Mesodermal cell (in vitro differentiated cells): ENCODE measurements around the gene MYO3B.

Experiments used
- H3K27ac ChIP-seq: 2 replicates; pipeline ENCODE4 v1.7.0; 2013; ENCODE audit warnings: mild to moderate bottlenecking, low read depth, low read length, moderate library complexity; ENCODE audit not compliant: severe bottlenecking
- H3K36me3 ChIP-seq: 2 replicates; pipeline ENCODE4 v1.7.1; 2013; ENCODE audit warnings: mild to moderate bottlenecking, low read length, moderate library complexity; ENCODE audit not compliant: control insufficient read depth, insufficient read depth
- H3K4me1 ChIP-seq: one replicate; pipeline ENCODE4 v1.7.1; 2013; ENCODE audit warnings: mild to moderate bottlenecking, low read length; ENCODE audit not compliant: insufficient read depth, control insufficient read depth, poor library complexity, severe bottlenecking
- H3K4me3 ChIP-seq: 2 replicates; pipeline ENCODE4 v1.7.0; 2013; ENCODE audit warnings: low read length, control low read depth, mild to moderate bottlenecking; ENCODE audit not compliant: insufficient read depth, poor library complexity, severe bottlenecking; ENCODE audit errors: extremely low read depth
- H3K9me3 ChIP-seq: 2 replicates; pipeline ENCODE4 v1.7.1; 2013; ENCODE audit warnings: mild to moderate bottlenecking, low read length, moderate library complexity; ENCODE audit not compliant: control insufficient read depth
- WGBS, 2 experiments: methylation state at CpG; one replicate each; pipeline ENCODE4 v1.1.5; 2013; ENCODE audit warnings: missing lambda C conversion rate in 2 of 2; ENCODE audit not compliant: insufficient coverage in 2 of 2; 5-methylcytosine and 5-hydroxymethylcytosine counted together

MYO3B gene

DNA sequence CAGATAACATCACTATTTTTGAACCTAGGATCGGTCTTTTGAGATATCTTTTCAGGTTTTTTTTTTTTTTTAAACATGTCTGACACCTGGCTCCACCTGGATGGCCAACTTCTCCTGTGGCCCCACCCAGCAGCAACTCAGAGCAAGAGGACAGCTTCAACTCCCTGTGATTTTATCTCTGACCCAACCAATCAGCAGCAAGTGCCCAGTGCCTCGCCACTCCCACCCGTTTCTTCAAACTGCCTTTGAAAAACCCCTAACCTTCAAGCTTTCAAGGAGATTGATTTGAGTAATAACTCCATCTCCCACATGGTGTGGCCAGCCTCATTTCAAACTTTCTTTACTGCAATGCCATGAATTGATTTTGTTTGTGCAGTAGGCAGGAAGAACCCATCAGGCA lies 19.0 kb downstream of the MYO3B start:
- Histone ChIP-seq H3K9me3 (no peaks in the 10 kb centered on the region), H3K4me3 (no peak overlapping the region), H3K27ac (no peak overlapping the region), H3K36me3 (no peaks in the 10 kb centered on the region), H3K4me1 (no peaks in the 10 kb centered on the region)
- 80 to 100% methylated on average over 1 to 2 of the region's 3 CpGs for WGBS, 2 experiments

DNA sequence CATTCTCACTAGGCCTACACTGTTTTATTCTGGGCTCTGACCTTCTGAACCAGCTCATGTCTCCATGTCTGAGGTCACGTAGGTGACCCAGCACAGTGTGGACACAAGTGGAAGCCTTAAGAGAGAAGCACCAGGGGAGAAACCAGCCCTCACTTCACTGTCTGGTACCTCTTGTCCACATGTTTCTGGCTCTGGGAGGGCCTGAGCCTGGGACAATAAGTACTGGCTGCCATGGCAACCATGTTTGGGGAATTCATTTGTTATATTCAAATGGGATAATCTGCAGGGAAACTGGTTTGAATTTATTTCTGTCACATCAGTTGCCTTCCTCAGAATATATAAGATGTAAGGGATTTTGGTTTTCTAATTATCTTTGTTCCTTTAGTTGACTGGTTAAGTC lies 23.3 kb downstream of the MYO3B start:
- no peak overlapping the region for H3K27ac ChIP-seq
- no peaks in the 10 kb centered on the region for H3K9me3 ChIP-seq
- no peak overlapping the region for H3K4me3 ChIP-seq
- 50 to 100% methylated on average over 1 of the region's 1 CpG for WGBS, 2 experiments
- H3K4me1 ChIP-seq: no peaks in the 10 kb centered on the region
- no peaks in the 10 kb centered on the region for H3K36me3 ChIP-seq

- H3K4me3 ChIP-seq: no peak overlapping the region
- H3K36me3 ChIP-seq: no peaks in the 10 kb centered on the region
- H3K9me3 ChIP-seq: no peaks in the 10 kb centered on the region
- no peak overlapping the region for H3K27ac ChIP-seq
- 80 to 92% methylated on average over 2 to 3 of the region's 3 CpGs for WGBS, 2 experiments
- H3K4me1 ChIP-seq: no peaks in the 10 kb centered on the region
These were observed 23.9 kb downstream of the MYO3B start for GRCh38 chr2:170201734-170202393.

DNA sequence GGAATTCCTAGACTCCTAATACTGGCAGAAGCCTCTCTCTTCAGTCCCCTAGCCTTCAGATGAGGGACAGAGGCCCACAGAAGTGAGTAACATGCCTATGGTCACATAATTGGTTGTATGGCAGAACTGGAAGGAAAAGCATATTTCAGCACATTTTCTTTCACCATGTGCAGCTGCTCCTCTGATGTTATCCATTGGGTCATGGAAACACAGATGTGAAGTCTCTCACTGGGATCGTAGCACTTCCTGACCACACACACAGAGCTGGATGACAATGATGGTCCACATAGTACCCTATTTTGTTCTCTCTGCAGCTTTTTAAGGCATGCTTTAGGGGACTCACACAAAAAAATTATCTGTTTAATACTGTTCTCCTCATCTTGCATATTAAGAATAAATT lies 24.5 kb downstream of the MYO3B start:
- no peaks in the 10 kb centered on the region for H3K36me3 ChIP-seq
- H3K27ac ChIP-seq: no peak overlapping the region
- no peaks in the 10 kb centered on the region for H3K9me3 ChIP-seq
- H3K4me3 ChIP-seq: no peak overlapping the region
- WGBS, 2 experiments: 70 to 80% methylated on average over 1 of the region's 1 CpG
- H3K4me1 ChIP-seq: no peaks in the 10 kb centered on the region

DNA sequence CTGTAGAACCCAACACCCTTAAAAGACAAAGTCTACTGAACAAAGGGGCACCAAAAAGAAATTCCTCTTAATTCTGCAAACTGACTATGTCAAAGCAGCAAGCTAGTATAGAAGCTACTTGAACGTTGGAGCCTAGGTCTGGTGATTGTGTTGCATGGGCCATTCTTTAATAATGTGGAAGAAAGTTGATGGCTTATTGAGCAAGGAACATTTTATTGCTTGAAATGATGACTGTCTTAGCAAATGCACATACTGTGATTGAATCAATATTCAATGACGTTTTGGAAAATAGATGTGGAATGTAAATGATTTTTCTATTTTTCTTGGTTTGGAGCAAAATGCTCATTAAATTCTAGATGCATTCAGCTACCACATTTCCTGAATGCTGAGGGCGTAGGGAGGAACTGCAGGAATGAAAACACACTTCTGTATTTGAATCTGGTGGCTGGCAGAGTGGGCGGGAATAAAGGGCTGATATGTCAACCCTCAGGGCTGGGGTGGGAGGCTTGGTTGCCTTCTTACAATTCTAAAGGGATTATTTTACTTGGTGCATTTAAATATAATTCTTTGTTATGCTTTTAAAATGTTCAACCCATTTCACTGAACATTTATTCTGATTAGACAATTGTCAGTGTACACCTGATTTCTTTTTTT lies 26.5 kb downstream of the MYO3B start:
- H3K4me1 ChIP-seq: no peaks in the 10 kb centered on the region
- 89 to 94% methylated on average over 3 to 4 of the region's 4 CpGs for WGBS, 2 experiments
- H3K4me3 ChIP-seq: no peak overlapping the region
- no peak overlapping the region for H3K27ac ChIP-seq
- peaks cover 7% of the 10 kb centered on the region for H3K9me3 ChIP-seq
- no peaks in the 10 kb centered on the region for H3K36me3 ChIP-seq

- Histone ChIP-seq H3K4me3 (no peak overlapping the region), H3K9me3 (peaks cover 14% of the 10 kb centered on the region), H3K36me3 (no peaks in the 10 kb centered on the region), H3K4me1 (no peaks in the 10 kb centered on the region), H3K27ac (no peak overlapping the region)
- WGBS, 2 experiments: no CpG with 5 or more reads among the region's 1 CpG
These were observed 28.3 kb downstream of the MYO3B start for GRCh38 chr2:170206246-170206645.

GRCh38 chr2:170206805-170207407 lies 29.0 kb downstream of the MYO3B start:
- H3K9me3 ChIP-seq: peaks cover 14% of the 10 kb centered on the region
- WGBS, 2 experiments: 96 to 100% methylated on average over 2 of the region's 3 CpGs

DNA sequence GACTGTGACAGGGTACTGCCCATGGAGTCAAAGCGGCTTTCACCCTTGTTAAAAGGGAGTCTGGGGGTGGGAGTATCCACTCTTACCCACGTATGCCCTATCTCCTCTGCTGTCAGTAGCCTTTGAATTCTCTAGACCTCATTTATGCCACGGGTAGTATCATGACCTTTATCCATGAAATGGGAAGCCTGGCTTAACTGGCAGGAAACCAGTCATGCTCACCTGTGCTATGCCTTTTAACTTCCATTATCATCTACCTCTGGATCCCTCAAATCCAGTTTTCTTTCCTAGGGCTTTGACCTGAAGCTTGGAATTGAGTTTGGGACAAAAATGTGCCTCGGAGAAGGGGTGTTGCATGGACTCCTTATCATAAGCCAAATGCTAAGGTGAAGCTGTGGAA lies 30.0 kb downstream of the MYO3B start:
- Histone ChIP-seq H3K36me3 (no peaks in the 10 kb centered on the region), H3K9me3 (peaks cover 14% of the 10 kb centered on the region), H3K4me1 (no peaks in the 10 kb centered on the region), H3K4me3 (no peak overlapping the region), H3K27ac (no peak overlapping the region)
- WGBS, 2 experiments: 80 to 100% methylated on average over 1 to 2 of the region's 4 CpGs

More at GRCh38 chr2:170206805-170207407, 29.0 kb downstream of the MYO3B start:
- Histone ChIP-seq H3K4me1 (no peaks in the 10 kb centered on the region), H3K4me3 (no peak overlapping the region), H3K27ac (no peak overlapping the region), H3K36me3 (no peaks in the 10 kb centered on the region)

GRCh38 chr2:170208967-170209366 lies 31.0 kb downstream of the MYO3B start:
- Histone ChIP-seq H3K27ac (no peak overlapping the region), H3K4me3 (no peak overlapping the region), H3K36me3 (no peaks in the 10 kb centered on the region), H3K9me3 (peaks cover 14% of the 10 kb centered on the region), H3K4me1 (no peaks in the 10 kb centered on the region)
- 68 to 95% methylated on average over 2 of the region's 2 CpGs for WGBS, 2 experiments

DNA sequence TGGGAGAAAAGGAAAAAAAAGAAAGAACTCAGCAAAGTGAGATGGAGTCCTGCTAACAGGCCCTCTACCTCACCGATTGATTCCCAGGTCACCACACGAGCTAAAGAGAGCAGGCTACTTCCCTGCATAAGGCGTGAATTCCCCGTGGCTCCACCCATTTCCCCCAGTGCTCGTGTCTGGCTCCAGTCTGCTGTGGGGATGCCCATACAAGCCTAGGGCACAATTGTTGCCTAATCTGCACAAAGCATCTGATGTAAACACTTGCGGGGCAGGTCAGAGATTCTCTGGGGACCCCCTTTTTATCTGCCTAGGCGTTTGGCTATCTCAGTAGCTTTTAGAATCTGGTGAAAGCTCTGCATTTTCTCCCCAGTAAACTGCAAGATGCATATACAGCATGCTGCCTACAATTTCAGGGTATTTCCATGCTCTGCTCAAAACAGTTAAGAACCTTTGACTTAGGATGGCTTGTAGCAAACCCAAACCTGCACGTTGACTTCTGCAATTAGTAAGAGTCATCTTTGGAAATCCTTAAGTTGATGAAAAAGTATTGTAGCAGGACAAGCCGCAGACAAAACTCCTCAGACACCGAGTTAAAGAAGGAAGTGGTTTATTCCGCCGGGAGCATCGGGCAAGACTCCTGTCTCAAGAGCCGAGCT lies 34.8 kb downstream of the MYO3B start:
- 46 to 59% methylated on average over 14 of the region's 14 CpGs for WGBS, 2 experiments
- peak overlapping the region; percentile 66 for H3K27ac ChIP-seq
- H3K4me1 ChIP-seq: peaks cover 3% of the 10 kb centered on the region
- peaks cover 14% of the 10 kb centered on the region for H3K9me3 ChIP-seq
- no peaks in the 10 kb centered on the region for H3K36me3 ChIP-seq
- no peak overlapping the region for H3K4me3 ChIP-seq
